H54 (cell line): ENCODE data around the gene GKN1.

Experiments
- DNase-seq: peaks from one replicate; pipeline ENCODE4 v3.0.0; 2011; ENCODE audit warnings: low spot score, mixed read lengths; ENCODE audit not compliant: insufficient read length
- FAIRE-seq: peaks from 3 replicates; lab custom pipeline; 2011; peaks lifted over from hg19 to GRCh38; lab: Jason Lieb, UNC
- POLR2A ChIP-seq: IDR thresholded peaks from 2 replicates; pipeline ENCODE4 v1.6.1; 2011; ENCODE audit warnings: low read depth, mild to moderate bottlenecking, low read length

The GKN1 gene

GRCh38 chr2:68971591-68972231, 2.7 kb upstream of the GKN1 start:
- DNase-seq: peak; percentile 48
- TF ChIP-seq POLR2A: no peak
- peak; percentile 99 for FAIRE-seq

DNA sequence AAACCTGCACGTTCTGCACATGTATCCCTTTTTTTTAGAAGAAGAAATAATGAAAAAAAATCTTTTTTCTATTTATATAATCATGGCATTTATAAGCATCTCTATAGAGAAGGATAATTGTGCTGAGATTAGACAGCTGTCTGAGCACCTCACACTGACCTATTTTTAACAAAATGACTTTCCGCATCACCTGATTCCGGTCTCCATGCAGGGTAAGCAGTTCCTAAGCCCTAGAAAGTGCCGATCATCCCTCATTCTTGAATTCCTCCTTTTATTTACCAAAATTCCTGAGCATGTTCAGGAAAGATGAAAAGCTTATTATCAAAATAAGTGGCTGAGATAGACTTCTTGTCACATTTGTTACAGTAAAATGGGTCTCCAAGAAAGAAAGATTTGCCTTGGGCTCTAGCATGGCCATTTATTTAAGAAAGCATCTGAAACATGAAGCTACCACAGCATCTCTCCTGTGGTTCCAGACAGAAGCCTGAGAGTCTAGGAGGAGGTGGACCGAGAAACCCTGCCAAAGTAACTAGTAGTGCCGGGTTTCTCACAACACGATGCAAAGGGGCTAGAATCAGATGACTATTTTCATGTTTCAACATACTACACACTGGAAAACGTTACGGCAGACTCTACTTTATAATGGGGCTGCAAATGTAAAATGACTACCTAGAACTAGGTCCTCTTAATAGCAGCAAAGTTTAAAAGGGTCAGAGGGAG, 670 bp downstream of the GKN1 start:
- TF ChIP-seq POLR2A: no peak
- DNase-seq (no peak), FAIRE-seq (no peak)

GRCh38 chr2:68975844-68976243, 1.4 kb downstream of the GKN1 start:
- no peak for TF ChIP-seq POLR2A
- FAIRE-seq (no peak), DNase-seq (no peak)

- DNase-seq (no peak), FAIRE-seq (peak; percentile 11)
- TF ChIP-seq POLR2A: no peak
Observed at GRCh38 chr2:68977453-68977852, 3.0 kb downstream of the GKN1 start.

DNA sequence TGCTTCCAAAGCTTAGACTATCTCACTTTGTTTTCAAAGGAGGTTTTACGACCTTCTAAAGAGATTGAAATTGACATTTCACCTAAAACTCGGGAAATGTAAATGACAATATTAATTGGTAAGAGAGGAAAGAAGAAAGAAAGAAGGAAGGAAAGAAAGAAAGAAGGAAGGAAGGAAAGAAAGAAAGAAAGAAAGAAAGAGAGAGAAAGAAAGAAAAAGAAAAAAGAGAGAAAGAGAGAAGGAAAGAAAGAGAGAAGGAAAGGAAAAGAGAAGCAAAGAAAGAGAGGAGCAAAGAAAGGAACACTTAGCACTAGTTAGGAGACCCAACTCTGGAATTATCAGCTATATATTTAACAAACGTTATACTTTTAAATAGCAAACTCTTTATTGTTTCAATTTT, 3.7 kb downstream of the GKN1 start:
- no peak for DNase-seq
- FAIRE-seq: no peak
- no peak for TF ChIP-seq POLR2A

DNA sequence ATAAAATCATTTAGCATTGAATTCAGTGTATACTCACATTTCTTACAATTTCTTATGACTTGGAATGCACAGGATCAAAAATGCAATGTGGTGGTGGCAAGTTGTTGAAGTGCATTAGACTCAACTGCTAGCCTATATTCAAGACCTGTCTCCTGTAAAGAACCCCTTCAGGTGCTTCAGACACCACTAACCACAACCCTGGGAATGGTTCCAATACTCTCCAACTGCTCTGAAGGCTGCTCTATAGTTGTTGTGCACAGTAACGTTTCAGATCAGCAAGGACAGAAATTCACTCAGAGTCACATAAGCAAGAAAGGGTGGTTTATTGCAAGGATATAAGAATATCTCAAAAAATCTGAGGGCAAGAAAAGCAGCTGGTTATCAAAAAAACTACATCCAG, 6.5 kb downstream of the GKN1 start:
- DNase-seq (no peak), FAIRE-seq (peak; percentile 72)
- TF ChIP-seq POLR2A: no peak

GRCh38 chr2:68987021-68987503, 12.6 kb downstream of the GKN1 start:
- FAIRE-seq (no peak), DNase-seq (no peak)
- TF ChIP-seq POLR2A: no peak

GRCh38 chr2:68989035-68989434, 14.6 kb downstream of the GKN1 start:
- FAIRE-seq: no peak
- no peak for DNase-seq
- TF ChIP-seq POLR2A: no peak

DNA sequence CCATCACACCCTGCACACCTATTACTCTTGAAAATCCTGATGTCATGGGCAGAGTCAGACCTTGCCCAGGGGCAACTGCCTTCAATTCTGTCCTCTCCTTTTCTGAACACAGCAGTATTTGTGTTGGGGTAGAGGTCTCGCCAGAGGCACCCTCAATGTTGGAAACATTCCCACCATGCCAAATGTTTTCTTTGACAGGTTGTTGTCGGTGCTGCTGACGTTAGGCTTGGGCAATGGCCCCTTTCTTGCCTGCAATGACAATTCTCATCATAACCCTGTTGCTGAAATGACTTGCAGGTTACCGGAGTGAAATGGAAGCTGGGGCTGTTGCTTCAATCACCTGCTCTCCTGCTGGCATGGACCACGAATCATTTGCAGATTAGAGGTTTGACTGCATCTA, 17.9 kb downstream of the GKN1 start:
- DNase-seq (no peak), FAIRE-seq (no peak)
- TF ChIP-seq POLR2A: no peak

GRCh38 chr2:68992933-68993332, 18.5 kb downstream of the GKN1 start:
- no peak for TF ChIP-seq POLR2A
- no peak for DNase-seq
- no peak for FAIRE-seq

- DNase-seq (no peak), FAIRE-seq (no peak)
- TF ChIP-seq POLR2A: no peak
Observed at GRCh38 chr2:68993660-68994059, 19.2 kb downstream of the GKN1 start.

DNA sequence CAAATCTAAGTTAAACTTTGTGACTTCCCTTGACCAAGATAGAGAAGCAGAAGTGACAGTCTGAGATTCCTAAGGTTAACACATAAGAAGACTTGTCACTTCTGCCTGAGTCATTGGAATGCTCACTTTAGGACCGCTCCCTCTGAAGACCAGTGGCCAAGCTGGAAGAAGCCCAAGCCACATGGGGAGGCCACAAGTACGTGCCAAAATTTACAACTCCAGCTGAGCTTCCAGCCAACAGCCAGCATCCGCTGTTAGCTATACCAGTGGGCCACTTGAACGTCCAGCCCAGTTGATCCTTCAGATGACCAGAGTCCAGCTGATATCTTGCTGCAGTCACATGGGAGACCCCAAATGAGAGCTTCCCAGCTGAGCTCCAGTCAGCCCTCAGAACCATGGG, 20.4 kb downstream of the GKN1 start:
- FAIRE-seq: peak; percentile 94
- no peak for TF ChIP-seq POLR2A
- peak; percentile 50 for DNase-seq

DNA sequence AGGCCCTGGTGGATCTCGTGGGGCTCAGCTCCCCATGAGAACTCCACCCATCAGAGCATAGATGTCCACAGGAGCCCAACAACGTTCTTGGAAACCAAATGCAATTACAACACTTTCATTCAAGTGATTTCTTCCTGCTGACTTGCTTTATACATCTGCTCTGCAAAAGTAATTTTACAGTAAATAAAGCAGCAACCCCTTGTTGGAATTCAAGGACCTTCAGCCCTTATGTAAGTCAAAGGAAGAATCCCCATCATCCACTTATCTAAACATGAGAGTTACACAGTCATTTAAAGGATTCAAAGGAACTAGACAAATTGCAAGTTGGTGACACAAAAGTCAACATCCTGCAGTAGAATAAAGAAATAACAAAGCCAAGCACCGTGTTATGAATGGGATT, 21.5 kb downstream of the GKN1 start:
- TF ChIP-seq POLR2A: no peak
- DNase-seq (no peak), FAIRE-seq (no peak)

- no peak for FAIRE-seq
- no peak for TF ChIP-seq POLR2A
- no peak for DNase-seq
Observed at GRCh38 chr2:68997401-68997800, 23.0 kb downstream of the GKN1 start.

- FAIRE-seq: no peak
- TF ChIP-seq POLR2A: no peak
- no peak for DNase-seq
Observed at GRCh38 chr2:69001879-69002278, 27.4 kb downstream of the GKN1 start.
